ENCODE measurements around the gene SPARC. TPM values are rescaled to one million over a fixed set of nuclear protein-coding genes. Genes with fewer than 3 reads are reported as not detected.

The SPARC gene
- total RNA-seq, 1 donor from 2014 or later: 9,466 TPM

DNA sequence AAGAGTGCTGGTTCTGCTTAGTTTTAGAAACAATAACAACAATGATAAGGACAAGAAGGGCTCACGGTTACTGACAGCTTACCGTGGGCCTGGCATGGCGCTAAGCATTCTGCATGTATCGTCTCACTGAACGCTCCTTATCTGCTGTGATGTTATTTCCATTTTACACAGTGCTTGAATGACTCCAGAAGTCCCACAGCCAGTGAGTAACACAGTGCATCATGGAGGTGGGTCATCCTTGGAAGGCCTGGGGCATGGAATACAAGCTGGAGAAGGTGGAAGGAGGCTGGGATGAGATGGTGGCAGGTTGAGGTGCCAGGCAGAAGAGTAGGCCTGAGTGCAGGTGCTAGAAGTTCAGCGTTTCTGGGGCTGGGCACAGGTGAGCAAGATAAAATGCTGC lies 59.1 kb downstream of the SPARC start:
- H3K9me3 Mint-ChIP-seq (ENCODE audit: unreplicated experiment): no peaks in the 10 kb centered on the region
- peak overlapping the region; percentile 71 for H3K27ac Mint-ChIP-seq (ENCODE audit: unreplicated experiment)
- no peak for DNase-seq (ENCODE audit: extremely low spot score, unreplicated experiment)
- H3K27me3 Mint-ChIP-seq (ENCODE audit: unreplicated experiment): no peaks in the 10 kb centered on the region
- no peaks in the 10 kb centered on the region for H3K36me3 Mint-ChIP-seq (ENCODE audit: unreplicated experiment)
- H3K4me3 Mint-ChIP-seq (ENCODE audit: unreplicated experiment): no peak overlapping the region
- peaks cover 66% of the 10 kb centered on the region for H3K4me1 Mint-ChIP-seq (ENCODE audit: unreplicated experiment)
- TF ChIP-seq, protein P1, sequence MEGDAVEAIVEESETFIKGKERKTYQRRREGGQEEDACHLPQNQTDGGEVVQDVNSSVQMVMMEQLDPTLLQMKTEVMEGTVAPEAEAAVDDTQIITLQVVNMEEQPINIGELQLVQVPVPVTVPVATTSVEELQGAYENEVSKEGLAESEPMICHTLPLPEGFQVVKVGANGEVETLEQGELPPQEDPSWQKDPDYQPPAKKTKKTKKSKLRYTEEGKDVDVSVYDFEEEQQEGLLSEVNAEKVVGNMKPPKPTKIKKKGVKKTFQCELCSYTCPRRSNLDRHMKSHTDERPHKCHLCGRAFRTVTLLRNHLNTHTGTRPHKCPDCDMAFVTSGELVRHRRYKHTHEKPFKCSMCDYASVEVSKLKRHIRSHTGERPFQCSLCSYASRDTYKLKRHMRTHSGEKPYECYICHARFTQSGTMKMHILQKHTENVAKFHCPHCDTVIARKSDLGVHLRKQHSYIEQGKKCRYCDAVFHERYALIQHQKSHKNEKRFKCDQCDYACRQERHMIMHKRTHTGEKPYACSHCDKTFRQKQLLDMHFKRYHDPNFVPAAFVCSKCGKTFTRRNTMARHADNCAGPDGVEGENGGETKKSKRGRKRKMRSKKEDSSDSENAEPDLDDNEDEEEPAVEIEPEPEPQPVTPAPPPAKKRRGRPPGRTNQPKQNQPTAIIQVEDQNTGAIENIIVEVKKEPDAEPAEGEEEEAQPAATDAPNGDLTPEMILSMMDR (IDR thresholded peaks at IDR 0.05): no peak

DNA sequence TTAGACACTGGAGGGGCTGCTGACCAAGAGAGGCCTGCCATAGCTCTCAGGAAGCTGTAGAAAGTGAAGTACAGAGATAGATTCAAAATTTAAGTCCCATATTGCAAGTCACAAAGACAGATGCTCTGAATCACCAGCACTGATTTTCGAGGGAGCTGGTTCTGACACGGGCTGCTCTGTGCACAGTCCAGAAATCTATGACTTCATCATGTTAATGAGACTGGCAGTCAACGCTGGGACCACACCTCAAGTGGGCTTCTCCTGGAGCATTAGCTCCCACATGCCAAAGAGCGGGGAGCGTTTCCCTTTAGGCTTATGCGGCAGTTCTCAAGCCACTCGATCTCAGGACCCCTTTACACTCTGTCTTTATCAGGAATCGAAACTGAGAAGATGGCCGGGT lies 61.4 kb downstream of the SPARC start:
- Mint-ChIP-seq H3K4me3 (ENCODE audit: unreplicated experiment) (no peak overlapping the region), H3K27me3 (ENCODE audit: unreplicated experiment) (no peaks in the 10 kb centered on the region), H3K4me1 (ENCODE audit: unreplicated experiment) (peaks cover 76% of the 10 kb centered on the region), H3K27ac (ENCODE audit: unreplicated experiment) (no peak overlapping the region), H3K9me3 (ENCODE audit: unreplicated experiment) (no peaks in the 10 kb centered on the region), H3K36me3 (ENCODE audit: unreplicated experiment) (no peaks in the 10 kb centered on the region)
- TF ChIP-seq, protein P1 (IDR thresholded peaks at IDR 0.05): no peak
- no peak for DNase-seq (ENCODE audit: extremely low spot score, unreplicated experiment)

DNA sequence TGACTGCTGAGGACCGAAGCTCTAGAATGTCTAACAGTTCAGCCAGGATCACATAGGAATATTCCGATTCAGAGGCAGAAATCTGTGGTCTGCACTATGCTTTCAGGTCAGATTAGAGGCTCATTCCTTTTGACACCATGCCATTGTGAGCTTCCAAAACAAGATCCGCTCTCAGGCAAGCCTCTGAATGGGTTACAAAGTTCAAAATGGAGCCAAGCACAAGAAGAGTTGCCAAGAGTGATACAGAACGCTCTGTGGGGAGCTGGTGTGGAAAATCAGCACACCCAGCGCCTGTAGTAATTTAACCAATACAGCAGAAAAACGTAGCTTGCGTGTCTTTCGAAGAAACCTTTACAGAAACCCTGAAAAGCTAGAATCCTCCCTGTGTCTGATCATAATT lies 62.2 kb downstream of the SPARC start:
- H3K36me3 Mint-ChIP-seq (ENCODE audit: unreplicated experiment): no peaks in the 10 kb centered on the region
- no peak overlapping the region for H3K4me3 Mint-ChIP-seq (ENCODE audit: unreplicated experiment)
- peak overlapping the region; percentile 31 for H3K27ac Mint-ChIP-seq (ENCODE audit: unreplicated experiment)
- DNase-seq (ENCODE audit: extremely low spot score, unreplicated experiment): no peak
- TF ChIP-seq, protein P1 (IDR thresholded peaks at IDR 0.05): no peak
- no peaks in the 10 kb centered on the region for H3K27me3 Mint-ChIP-seq (ENCODE audit: unreplicated experiment)
- H3K4me1 Mint-ChIP-seq (ENCODE audit: unreplicated experiment): peaks cover 76% of the 10 kb centered on the region
- no peaks in the 10 kb centered on the region for H3K9me3 Mint-ChIP-seq (ENCODE audit: unreplicated experiment)

DNA sequence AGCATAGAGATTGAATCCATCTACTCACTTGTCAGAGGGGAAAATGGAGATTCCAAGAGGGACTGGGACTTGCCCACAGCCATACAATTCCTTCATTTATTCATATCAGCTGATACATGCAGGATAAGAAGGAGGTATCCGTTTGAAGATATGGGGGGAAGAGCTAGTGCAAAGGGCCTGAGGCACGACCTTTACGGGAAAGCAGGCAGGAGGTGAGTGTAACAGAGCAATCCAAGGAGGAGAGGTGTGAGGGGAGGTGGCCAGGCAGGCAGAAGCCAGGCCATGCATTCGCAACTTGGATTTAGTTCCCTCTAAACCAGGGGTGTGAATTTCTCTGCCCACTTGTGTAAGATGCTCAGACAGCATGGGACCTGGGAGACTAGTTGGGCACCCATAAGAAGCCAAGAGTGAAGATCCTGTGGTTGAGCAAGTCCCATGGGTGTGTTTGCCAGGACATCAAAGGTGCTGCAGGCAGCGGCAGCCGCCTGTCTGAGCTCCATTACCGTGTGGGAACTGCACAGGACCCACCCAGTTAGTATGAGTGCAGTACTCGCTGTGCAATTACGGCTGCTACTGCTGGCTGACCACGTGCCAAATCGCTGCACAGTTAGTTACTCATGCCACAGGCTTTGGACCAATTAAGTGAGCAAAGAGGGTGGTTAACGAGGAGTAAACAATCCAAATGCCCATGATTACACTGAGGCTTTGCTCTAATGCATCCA lies 64.2 kb downstream of the SPARC start:
- H3K9me3 Mint-ChIP-seq (ENCODE audit: unreplicated experiment): no peaks in the 10 kb centered on the region
- peaks cover 69% of the 10 kb centered on the region for H3K4me1 Mint-ChIP-seq (ENCODE audit: unreplicated experiment)
- H3K27ac Mint-ChIP-seq (ENCODE audit: unreplicated experiment): no peak overlapping the region
- no peak for DNase-seq (ENCODE audit: extremely low spot score, unreplicated experiment)
- H3K4me3 Mint-ChIP-seq (ENCODE audit: unreplicated experiment): no peak overlapping the region
- H3K36me3 Mint-ChIP-seq (ENCODE audit: unreplicated experiment): no peaks in the 10 kb centered on the region
- TF ChIP-seq, protein P1 (IDR thresholded peaks at IDR 0.05): no peak
- no peaks in the 10 kb centered on the region for H3K27me3 Mint-ChIP-seq (ENCODE audit: unreplicated experiment)

DNA sequence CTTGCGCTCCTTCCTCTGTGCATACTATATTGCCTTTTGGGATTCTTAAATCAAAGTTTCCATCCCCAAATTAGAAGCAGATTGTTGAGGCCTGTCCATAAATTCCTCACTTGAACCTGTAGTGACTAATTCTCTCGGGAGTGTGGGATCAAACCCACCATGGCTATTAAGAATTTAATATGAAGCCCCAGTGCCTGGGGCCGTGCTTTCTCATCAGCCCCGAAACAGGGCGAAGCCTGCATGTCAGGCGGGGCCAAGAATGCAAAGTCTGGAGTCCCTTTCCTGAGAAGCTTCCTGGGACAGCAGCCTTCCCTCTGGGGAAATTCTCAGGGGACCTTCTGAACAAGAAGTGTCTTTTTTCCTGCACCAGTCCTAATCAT lies 66.3 kb downstream of the SPARC start:
- H3K4me3 Mint-ChIP-seq (ENCODE audit: unreplicated experiment): peak overlapping the region; percentile 30
- H3K27ac Mint-ChIP-seq (ENCODE audit: unreplicated experiment): peak overlapping the region; percentile 78
- no peaks in the 10 kb centered on the region for H3K36me3 Mint-ChIP-seq (ENCODE audit: unreplicated experiment)
- peaks cover 64% of the 10 kb centered on the region for H3K4me1 Mint-ChIP-seq (ENCODE audit: unreplicated experiment)
- H3K9me3 Mint-ChIP-seq (ENCODE audit: unreplicated experiment): no peaks in the 10 kb centered on the region
- H3K27me3 Mint-ChIP-seq (ENCODE audit: unreplicated experiment): no peaks in the 10 kb centered on the region
- no peak for DNase-seq (ENCODE audit: extremely low spot score, unreplicated experiment)
- TF ChIP-seq, protein P1 (IDR thresholded peaks at IDR 0.05): no peak

Measured in osteocyte (in vitro differentiated cells).